IMR-90 (cell line): Measurements from ENCODE around the gene PSME2. TPM values are rescaled to one million over a fixed set of nuclear protein-coding genes. Genes with fewer than 3 reads are reported as not detected.

Experiments
- ATAC-seq: fragments of 200-7000 bp; cut with Tn5 transposase; 2 replicates; pipeline ENCODE4 v1.9.1; 2020; ENCODE audit warnings: low read depth, mild to moderate bottlenecking, moderate library complexity
- BruUV-seq: library from RNA; stranded (reverse); fragments of 400-500 nt; replicated peaks from 2 replicates; lab custom pipeline; 2021; lab: Mats Ljungman, UMichigan
- CTCF ChIA-PET: fragments of 300-600 bp; formaldehyde crosslinking; extraction: SDS; loops from one replicate; lab custom pipeline; 2021; ENCODE audit warnings: antibody characterized with exemption; lab: Yijun Ruan, JAX
- POLR2A ChIA-PET: fragments of 300-600 bp; sonication (Branson Sonifier 250); formaldehyde crosslinking; loops from one replicate; lab custom pipeline; 2022; ENCODE audit warnings: antibody characterized with exemption; ENCODE audit not compliant: unreplicated experiment; lab: Charles Lee
- DNase-seq: peaks from one replicate; pipeline ENCODE4 v3.0.0; 2013
- H2AFZ ChIP-seq: replicated peaks from 2 replicates; pipeline ENCODE3; 2013; ENCODE audit warnings: low read length, mild to moderate bottlenecking; ENCODE audit not compliant: poor library complexity
- H2AK5ac ChIP-seq: 2 replicates; pipeline ENCODE4 v1.6.1; 2013; ENCODE audit warnings: low read depth, low read length, inconsistent platforms
- H2AK9ac ChIP-seq: replicated peaks from 2 replicates; pipeline ENCODE3; 2013; ENCODE audit warnings: mild to moderate bottlenecking, low read depth, low read length, moderate library complexity; ENCODE audit not compliant: poor library complexity
- H2BK120ac ChIP-seq: 2 replicates; pipeline ENCODE4 v1.6.1; 2013; ENCODE audit warnings: low read depth, low read length, inconsistent platforms
- H2BK15ac ChIP-seq: 3 replicates; pipeline ENCODE4 v1.6.1; 2013; ENCODE audit warnings: low read depth, low read length, inconsistent platforms
- H2BK20ac ChIP-seq: 2 replicates; pipeline ENCODE4 v1.6.1; 2013; ENCODE audit warnings: low read depth, mild to moderate bottlenecking, inconsistent platforms, low read length, moderate library complexity
- H2BK5ac ChIP-seq: 2 replicates; pipeline ENCODE4 v1.6.1; 2013; ENCODE audit warnings: mild to moderate bottlenecking, low read depth, low read length, inconsistent platforms; ENCODE audit not compliant: poor library complexity, severe bottlenecking
- H3K14ac ChIP-seq: replicated peaks from 2 replicates; pipeline ENCODE4 v1.6.1; 2013; ENCODE audit warnings: low read depth, low read length, inconsistent platforms
- H3K18ac ChIP-seq: 2 replicates; pipeline ENCODE4 v1.6.1; 2013; ENCODE audit warnings: low read depth, low read length, control low read depth
- H3K23ac ChIP-seq: 2 replicates; pipeline ENCODE4 v1.6.1; 2013; ENCODE audit warnings: low read depth, low read length, inconsistent platforms
- H3K27ac ChIP-seq: 2 replicates; pipeline ENCODE4 v1.5.1; 2013; ENCODE audit warnings: mild to moderate bottlenecking, control low read depth, low read length; ENCODE audit not compliant: insufficient read depth
- H3K27me3 ChIP-seq: 2 replicates; pipeline ENCODE4 v1.6.1; 2013; ENCODE audit warnings: low read length; ENCODE audit not compliant: control insufficient read depth, insufficient read depth
- H3K36me3 ChIP-seq: 2 replicates; pipeline ENCODE4 v1.6.1; 2013; ENCODE audit warnings: low read length, mixed read lengths; ENCODE audit not compliant: control insufficient read depth, insufficient read depth
- H3K4ac ChIP-seq: 2 replicates; pipeline ENCODE4 v1.6.1; 2013; ENCODE audit warnings: low read depth, low read length, inconsistent platforms
- H3K4me1 ChIP-seq: 2 replicates; pipeline ENCODE4 v1.6.1; 2013; ENCODE audit warnings: low read length, mixed read lengths; ENCODE audit not compliant: control insufficient read depth, insufficient read depth
- H3K4me2 ChIP-seq: 2 replicates; pipeline ENCODE4 v1.6.1; 2013; ENCODE audit warnings: low read depth, mild to moderate bottlenecking, control low read depth, low read length, moderate library complexity
- H3K4me3 ChIP-seq: 2 replicates; pipeline ENCODE4 v1.5.1; 2013; ENCODE audit warnings: low read depth, mild to moderate bottlenecking, control low read depth, low read length, moderate library complexity; ENCODE audit not compliant: insufficient read depth
- H3K56ac ChIP-seq: 2 replicates; pipeline ENCODE4 v1.6.1; 2013; ENCODE audit warnings: low read length, inconsistent platforms; ENCODE audit not compliant: insufficient read depth; ENCODE audit errors: extremely low read depth
- H3K79me1 ChIP-seq, 2 experiments: 2 replicates each; pipeline ENCODE4 v1.6.1; 2013; ENCODE audit warnings: low read length in 2 of 2, inconsistent platforms in 1 of 2, low read depth in 1 of 2
- H3K9ac ChIP-seq: 2 replicates; pipeline ENCODE4 v1.6.1; 2013; ENCODE audit warnings: low read depth, low read length, control low read depth
- H3K9me1 ChIP-seq: 2 replicates; pipeline ENCODE4 v1.6.1; 2013; ENCODE audit warnings: low read length, inconsistent platforms; ENCODE audit not compliant: insufficient read depth
- H3K9me3 ChIP-seq: 2 replicates; pipeline ENCODE4 v1.6.1; 2013; ENCODE audit warnings: low read length; ENCODE audit not compliant: control insufficient read depth, insufficient read depth
- H4K20me1 ChIP-seq: 2 replicates; pipeline ENCODE4 v1.6.1; 2013; ENCODE audit warnings: low read length, inconsistent platforms; ENCODE audit not compliant: insufficient read depth
- H4K5ac ChIP-seq: 2 replicates; pipeline ENCODE4 v1.6.1; 2013; ENCODE audit warnings: mild to moderate bottlenecking, low read depth, low read length, control low read depth
- H4K8ac ChIP-seq, 2 experiments: 2 replicates each; pipeline ENCODE4 v1.6.1; 2013; ENCODE audit warnings: low read depth in 2 of 2, low read length in 2 of 2, control low read depth in 1 of 2, inconsistent platforms in 1 of 2
- H4K91ac ChIP-seq: 2 replicates; pipeline ENCODE4 v1.6.1; 2013; ENCODE audit warnings: low read depth, low read length, inconsistent platforms; ENCODE audit not compliant: insufficient read depth
- BHLHE40 ChIP-seq: fragments of 150-350 bp; IDR thresholded peaks from 2 replicates; pipeline ENCODE4 v1.6.1; 2016; ENCODE audit warnings: mild to moderate bottlenecking, low read depth, low read length
- CHD1 ChIP-seq: IDR thresholded peaks from 2 replicates; pipeline ENCODE4 v1.6.1; 2012; ENCODE audit warnings: low read depth, low read length, improper control_type of control experiment
- ELK1 ChIP-seq: fragments of 150-350 bp; IDR thresholded peaks from 2 replicates; pipeline ENCODE4 v1.6.1; 2016; ENCODE audit warnings: low read depth, mild to moderate bottlenecking, low read length, moderate library complexity, borderline replicate concordance
- FOS ChIP-seq: fragments of 150-350 bp; IDR thresholded peaks from 2 replicates; pipeline ENCODE4 v1.6.1; 2016; ENCODE audit warnings: low read depth, low read length
- MAZ ChIP-seq: IDR thresholded peaks from 2 replicates; pipeline ENCODE4 v1.6.1; 2012; ENCODE audit warnings: low read depth, mild to moderate bottlenecking, low read length, improper control_type of control experiment, moderate library complexity, borderline replicate concordance
- MXI1 ChIP-seq: IDR thresholded peaks from 2 replicates; pipeline ENCODE4 v1.6.1; 2012; ENCODE audit warnings: low read depth, mild to moderate bottlenecking, low read length, moderate library complexity, borderline replicate concordance
- NFE2L2 ChIP-seq: fragments of 150-350 bp; IDR thresholded peaks from 2 replicates; pipeline ENCODE4 v1.6.1; 2016; ENCODE audit warnings: low read depth, mild to moderate bottlenecking, low read length
- POLR2A ChIP-seq: IDR thresholded peaks from 2 replicates; pipeline ENCODE4 v1.6.1; 2012; ENCODE audit warnings: mild to moderate bottlenecking, low read depth, low read length
- RAD21 ChIP-seq: IDR thresholded peaks from 2 replicates; pipeline ENCODE4 v1.6.1; 2012; ENCODE audit warnings: low read length, improper control_type of control experiment
- RCOR1 ChIP-seq: IDR thresholded peaks from 2 replicates; pipeline ENCODE4 v1.6.1; 2012; ENCODE audit warnings: mild to moderate bottlenecking, low read length, improper control_type of control experiment; ENCODE audit not compliant: insufficient replicate concordance
- SMC3 ChIP-seq: fragments of 150-350 bp; IDR thresholded peaks from 2 replicates; pipeline ENCODE4 v1.6.1; 2016; ENCODE audit warnings: low read depth, mild to moderate bottlenecking, antibody characterized with exemption, low read length, moderate library complexity
- WGBS, 2 experiments: methylation state at CpG; one replicate each; pipeline versions ENCODE4 v1.1.5 to v1.1.7; 2013; ENCODE audit warnings: missing lambda C conversion rate in 2 of 2; ENCODE audit not compliant: insufficient read length in 1 of 2; ENCODE audit errors: extremely low coverage in 2 of 2; 5-methylcytosine and 5-hydroxymethylcytosine counted together
- dilution Hi-C: fragments of 300-500 bp; cut with HindIII; formaldehyde crosslinking; loops from one replicate; pipeline ENCODE4 v1.14.3; 2018; ENCODE audit warnings: low sequenced_read_pairs; ENCODE audit not compliant: unreplicated experiment
- in situ Hi-C: fragments of 300-500 bp; cut with MboI; formaldehyde crosslinking; loops from 3 replicates; pipeline ENCODE4 v1.14.3; 2019; ENCODE audit warnings: low sequenced_read_pairs, inconsistent platforms, mixed read lengths
- intact Hi-C: fragments of 100-400 bp; cut with micrococcal nuclease; formaldehyde crosslinking; loops from 2 replicates; pipeline ENCODE4 v1.10.0; 2022
- polyA plus RNA-seq, 3 experiments: library from polyadenylated mRNA; depleted of rRNA; stranded (reverse); fragments of >200 nt; gene quantifications; 2 replicates each; pipeline ENCODE4 v1.2.3, GENCODE V29; 2012; ENCODE audit warnings: low replicate concordance in 1 of 3
- total RNA-seq: library from RNA; depleted of rRNA; stranded (reverse); fragments of >200 nt; gene quantifications from 2 replicates; pipeline ENCODE4 v1.2.3, GENCODE V29; 2012
- TF ChIP-seq, protein P1 (sequence below): fragments of 150-350 bp; IDR thresholded peaks from 2 replicates; pipeline ENCODE4 v1.6.1; 2017; ENCODE audit warnings: mild to moderate bottlenecking, antibody characterized with exemption, low read length, low read depth

PSME2 gene
- total and polyA plus RNA-seq, 2 of the 4 experiments (the other 2 are of a cell fraction), result 104 to 141 TPM

- dilution Hi-C loops (no loop called here), in situ Hi-C loops (no loop called here), intact Hi-C loops (loop anchor here (2.0 kb wide), 1 partner anchor 25 kb away; the partner anchor contains the start of gene EMC9)
- H3K9me1 ChIP-seq, result peaks cover 8% of the 10 kb centered on the region; the same call in 1 of the 2 replicates
- H3K4me1 ChIP-seq, result peaks cover 3% of the 10 kb centered on the region; the same call in 1 of the 2 replicates
- peak overlapping the region; percentile 79 for H2AK9ac ChIP-seq
- H2BK15ac ChIP-seq, result peak overlapping the region; percentile 12; the same call in 1 of the 3 replicates
- H2BK120ac ChIP-seq, result peak overlapping the region; percentile 36; the same call in 1 of the 2 replicates
- H3K36me3 ChIP-seq, result peaks cover 18% of the 10 kb centered on the region
- no peak for ATAC-seq
- peak overlapping the region; percentile 38; the same call in 1 of the 2 replicates for H3K56ac ChIP-seq
- CTCF ChIA-PET, result interaction anchor here (0.5 kb wide), 1 partner anchor 181 kb away, joined by 3 read pairs; no protein-coding TSS in a partner anchor
- H2AFZ ChIP-seq, result peak overlapping the region; percentile 94
- H3K4me3 ChIP-seq, result peak overlapping the region; percentile 74
- H3K9ac ChIP-seq, result peak overlapping the region; percentile 54
- TF ChIP-seq, protein P1, sequence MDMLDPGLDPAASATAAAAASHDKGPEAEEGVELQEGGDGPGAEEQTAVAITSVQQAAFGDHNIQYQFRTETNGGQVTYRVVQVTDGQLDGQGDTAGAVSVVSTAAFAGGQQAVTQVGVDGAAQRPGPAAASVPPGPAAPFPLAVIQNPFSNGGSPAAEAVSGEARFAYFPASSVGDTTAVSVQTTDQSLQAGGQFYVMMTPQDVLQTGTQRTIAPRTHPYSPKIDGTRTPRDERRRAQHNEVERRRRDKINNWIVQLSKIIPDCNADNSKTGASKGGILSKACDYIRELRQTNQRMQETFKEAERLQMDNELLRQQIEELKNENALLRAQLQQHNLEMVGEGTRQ, result no peak
- TF ChIP-seq ELK1 (no peak), NFE2L2 (no peak), MAZ (no peak), RCOR1 (no peak), SMC3 (no peak), BHLHE40 (no peak), RAD21 (no peak), FOS (no peak), CHD1 (no peak), MXI1 (no peak), POLR2A (no peak)
- H3K9me3 ChIP-seq, result no peaks in the 10 kb centered on the region
- peaks cover 10 to 16% of the 10 kb centered on the region in 2 experiments; a peak in 2 of 4 replicates for H3K79me1 ChIP-seq
- H3K18ac ChIP-seq, result peak overlapping the region; percentile 49; the same call in 1 of the 2 replicates
- H3K14ac ChIP-seq, result peak overlapping the region; percentile 62
- BruUV-seq, result TSS peak; percentile 44
- H4K20me1 ChIP-seq, result no peaks in the 10 kb centered on the region
- no peak overlapping the region for H2AK5ac ChIP-seq
- H3K27me3 ChIP-seq, result no peaks in the 10 kb centered on the region
- H3K27ac ChIP-seq, result peak overlapping the region; percentile 20; the same call in 1 of the 2 replicates
- H4K8ac ChIP-seq, result peak overlapping the region; percentile 35 to 86; a peak in 3 of 4 replicates
- H4K5ac ChIP-seq, result peak overlapping the region; percentile 81
- peak overlapping the region; percentile 89 for H3K4me2 ChIP-seq
- H3K23ac ChIP-seq, result peak overlapping the region; percentile 33; the same call in 1 of the 2 replicates
- WGBS, 2 experiments, result 0% methylated on average over 2 of the region's 14 CpGs; no CpG with 5 or more reads in 1 of the 2 experiments
- no peak overlapping the region for H2BK20ac ChIP-seq
- H3K4ac ChIP-seq, result peak overlapping the region; percentile 86
- peak overlapping the region; percentile 28 for H2BK5ac ChIP-seq
- no peak for DNase-seq
- peak overlapping the region; percentile 40 for H4K91ac ChIP-seq
- POLR2A ChIA-PET, result no interaction called here
These were observed 30.8 kb downstream of the PSME2 start for GRCh38 chr14:24115422-24116127.
